ENCODE data around the gene RUNX3. TPM values are rescaled to one million over a fixed set of nuclear protein-coding genes. Genes with fewer than 3 reads are reported as not detected.

The RUNX3 gene
- total RNA-seq, 1 experiment from 2014 or later = 22.6 TPM

GRCh38 chr1:24862775-24863483, 67.1 kb downstream of the RUNX3 start:
- ChIA-PET POLR2A (no interaction called here), CTCF (interaction anchor here (1.3 to 2.2 kb wide), 2 partner anchors 15 to 28 kb away, joined by 5 to 6 read pairs; no protein-coding TSS in a partner anchor), RAD21 (ENCODE audit: low non-redundant PET in 1 of 2, low total read pairs in 2 of 2, uncharacterized antibody in 2 of 2, unreplicated experiment in 2 of 2) (no interaction called here)
- Histone ChIP-seq H3K79me2 (ENCODE audit: insufficient read depth, low read length) (no peaks in the 10 kb centered on the region), H3K36me3 (ENCODE audit: control insufficient read depth in 1 of 2, insufficient read depth in 2 of 2, low read length in 2 of 2) (no peaks in the 10 kb centered on the region), H4K20me1 (ENCODE audit: insufficient read depth) (no peaks in the 10 kb centered on the region), H3K9me3 (ENCODE audit: control insufficient read depth in 1 of 2, insufficient read depth in 1 of 2, low read depth in 1 of 2, low read length in 2 of 2) (no peaks in the 10 kb centered on the region), H3K9me2 (ENCODE audit: insufficient read depth) (no peaks in the 10 kb centered on the region), H3K4me2 (ENCODE audit: low read length) (no peak overlapping the region), H3K4me1 (ENCODE audit: control insufficient read depth in 1 of 2, insufficient read depth in 2 of 2, low read length in 2 of 2) (peaks cover 7 to 8% of the 10 kb centered on the region in 2 experiments; a peak in 2 of 4 replicates), H3K27me3 (ENCODE audit: insufficient read depth, low read length) (no peaks in the 10 kb centered on the region), H2AFZ (ENCODE audit: low read depth, low read length, poor library complexity, severe bottlenecking) (no peak overlapping the region), H3K9ac (ENCODE audit: low read length) (no peak overlapping the region), H3K4me3 (replicated peaks in 1 of 2; ENCODE audit: low read depth in 1 of 2, low read length in 2 of 2) (no peak overlapping the region), H3K27ac (ENCODE audit: low read depth, low read length) (no peak overlapping the region)
- BruUV-seq (replicated peaks) = no TSS peak
- DNase-seq (ENCODE audit: low read depth, low spot score) (no peak), ATAC-seq (no peak)
- intact Hi-C loops (cut with micrococcal nuclease) = no loop called here
- TF ChIP-seq, protein P1, sequence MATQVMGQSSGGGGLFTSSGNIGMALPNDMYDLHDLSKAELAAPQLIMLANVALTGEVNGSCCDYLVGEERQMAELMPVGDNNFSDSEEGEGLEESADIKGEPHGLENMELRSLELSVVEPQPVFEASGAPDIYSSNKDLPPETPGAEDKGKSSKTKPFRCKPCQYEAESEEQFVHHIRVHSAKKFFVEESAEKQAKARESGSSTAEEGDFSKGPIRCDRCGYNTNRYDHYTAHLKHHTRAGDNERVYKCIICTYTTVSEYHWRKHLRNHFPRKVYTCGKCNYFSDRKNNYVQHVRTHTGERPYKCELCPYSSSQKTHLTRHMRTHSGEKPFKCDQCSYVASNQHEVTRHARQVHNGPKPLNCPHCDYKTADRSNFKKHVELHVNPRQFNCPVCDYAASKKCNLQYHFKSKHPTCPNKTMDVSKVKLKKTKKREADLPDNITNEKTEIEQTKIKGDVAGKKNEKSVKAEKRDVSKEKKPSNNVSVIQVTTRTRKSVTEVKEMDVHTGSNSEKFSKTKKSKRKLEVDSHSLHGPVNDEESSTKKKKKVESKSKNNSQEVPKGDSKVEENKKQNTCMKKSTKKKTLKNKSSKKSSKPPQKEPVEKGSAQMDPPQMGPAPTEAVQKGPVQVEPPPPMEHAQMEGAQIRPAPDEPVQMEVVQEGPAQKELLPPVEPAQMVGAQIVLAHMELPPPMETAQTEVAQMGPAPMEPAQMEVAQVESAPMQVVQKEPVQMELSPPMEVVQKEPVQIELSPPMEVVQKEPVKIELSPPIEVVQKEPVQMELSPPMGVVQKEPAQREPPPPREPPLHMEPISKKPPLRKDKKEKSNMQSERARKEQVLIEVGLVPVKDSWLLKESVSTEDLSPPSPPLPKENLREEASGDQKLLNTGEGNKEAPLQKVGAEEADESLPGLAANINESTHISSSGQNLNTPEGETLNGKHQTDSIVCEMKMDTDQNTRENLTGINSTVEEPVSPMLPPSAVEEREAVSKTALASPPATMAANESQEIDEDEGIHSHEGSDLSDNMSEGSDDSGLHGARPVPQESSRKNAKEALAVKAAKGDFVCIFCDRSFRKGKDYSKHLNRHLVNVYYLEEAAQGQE (IDR thresholded peaks at IDR 0.05; ENCODE audit: low read depth) = no peak
- TF ChIP-seq SRF (IDR thresholded peaks at IDR 0.05; ENCODE audit: low read depth) = no peak
- TF ChIP-seq YY1 (IDR thresholded peaks at IDR 0.05; ENCODE audit: extremely low read depth, insufficient replicate concordance, low read depth, low read length) = no peak
- TF ChIP-seq EZH2 (IDR thresholded peaks at IDR 0.05) = no peak
- TF ChIP-seq MAX (IDR thresholded peaks at IDR 0.05) = no peak
